ENCODE data around the gene CEP192.
"Not testable (repeated sequence)": the region's sequence is repeated elsewhere in the genome, so short reads cannot be mapped to it uniquely, and the experiment has no call there.

The CEP192 gene, protein sequence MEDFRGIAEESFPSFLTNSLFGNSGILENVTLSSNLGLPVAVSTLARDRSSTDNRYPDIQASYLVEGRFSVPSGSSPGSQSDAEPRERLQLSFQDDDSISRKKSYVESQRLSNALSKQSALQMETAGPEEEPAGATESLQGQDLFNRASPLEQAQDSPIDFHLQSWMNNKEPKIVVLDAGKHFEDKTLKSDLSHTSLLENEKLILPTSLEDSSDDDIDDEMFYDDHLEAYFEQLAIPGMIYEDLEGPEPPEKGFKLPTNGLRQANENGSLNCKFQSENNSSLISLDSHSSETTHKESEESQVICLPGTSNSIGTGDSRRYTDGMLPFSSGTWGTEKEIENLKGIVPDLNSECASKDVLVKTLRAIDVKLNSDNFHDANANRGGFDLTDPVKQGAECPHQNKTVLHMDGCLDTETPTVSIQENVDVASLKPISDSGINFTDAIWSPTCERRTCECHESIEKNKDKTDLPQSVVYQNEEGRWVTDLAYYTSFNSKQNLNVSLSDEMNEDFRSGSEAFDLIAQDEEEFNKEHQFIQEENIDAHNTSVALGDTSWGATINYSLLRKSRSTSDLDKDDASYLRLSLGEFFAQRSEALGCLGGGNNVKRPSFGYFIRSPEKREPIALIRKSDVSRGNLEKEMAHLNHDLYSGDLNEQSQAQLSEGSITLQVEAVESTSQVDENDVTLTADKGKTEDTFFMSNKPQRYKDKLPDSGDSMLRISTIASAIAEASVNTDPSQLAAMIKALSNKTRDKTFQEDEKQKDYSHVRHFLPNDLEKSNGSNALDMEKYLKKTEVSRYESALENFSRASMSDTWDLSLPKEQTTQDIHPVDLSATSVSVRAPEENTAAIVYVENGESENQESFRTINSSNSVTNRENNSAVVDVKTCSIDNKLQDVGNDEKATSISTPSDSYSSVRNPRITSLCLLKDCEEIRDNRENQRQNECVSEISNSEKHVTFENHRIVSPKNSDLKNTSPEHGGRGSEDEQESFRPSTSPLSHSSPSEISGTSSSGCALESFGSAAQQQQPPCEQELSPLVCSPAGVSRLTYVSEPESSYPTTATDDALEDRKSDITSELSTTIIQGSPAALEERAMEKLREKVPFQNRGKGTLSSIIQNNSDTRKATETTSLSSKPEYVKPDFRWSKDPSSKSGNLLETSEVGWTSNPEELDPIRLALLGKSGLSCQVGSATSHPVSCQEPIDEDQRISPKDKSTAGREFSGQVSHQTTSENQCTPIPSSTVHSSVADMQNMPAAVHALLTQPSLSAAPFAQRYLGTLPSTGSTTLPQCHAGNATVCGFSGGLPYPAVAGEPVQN (N-terminal part only)

GRCh38 chr18:12990967-12991820 lies at the start of gene CEP192:
TSS of gene CEP192 (plus strand) at chr18:12991362. CDS start at chr18:12999425, 8,063 bp downstream.
- peak; percentile 98 for DNase-seq (ENCODE audit: low spot score)

- DNase-seq (ENCODE audit: low spot score): no peak
These were observed 47.9 kb upstream of the CEP192 start for GRCh38 chr18:12943215-12943614.

- no peak for DNase-seq (ENCODE audit: low spot score)
These were observed 46.5 kb upstream of the CEP192 start for GRCh38 chr18:12944709-12945108.

DNA sequence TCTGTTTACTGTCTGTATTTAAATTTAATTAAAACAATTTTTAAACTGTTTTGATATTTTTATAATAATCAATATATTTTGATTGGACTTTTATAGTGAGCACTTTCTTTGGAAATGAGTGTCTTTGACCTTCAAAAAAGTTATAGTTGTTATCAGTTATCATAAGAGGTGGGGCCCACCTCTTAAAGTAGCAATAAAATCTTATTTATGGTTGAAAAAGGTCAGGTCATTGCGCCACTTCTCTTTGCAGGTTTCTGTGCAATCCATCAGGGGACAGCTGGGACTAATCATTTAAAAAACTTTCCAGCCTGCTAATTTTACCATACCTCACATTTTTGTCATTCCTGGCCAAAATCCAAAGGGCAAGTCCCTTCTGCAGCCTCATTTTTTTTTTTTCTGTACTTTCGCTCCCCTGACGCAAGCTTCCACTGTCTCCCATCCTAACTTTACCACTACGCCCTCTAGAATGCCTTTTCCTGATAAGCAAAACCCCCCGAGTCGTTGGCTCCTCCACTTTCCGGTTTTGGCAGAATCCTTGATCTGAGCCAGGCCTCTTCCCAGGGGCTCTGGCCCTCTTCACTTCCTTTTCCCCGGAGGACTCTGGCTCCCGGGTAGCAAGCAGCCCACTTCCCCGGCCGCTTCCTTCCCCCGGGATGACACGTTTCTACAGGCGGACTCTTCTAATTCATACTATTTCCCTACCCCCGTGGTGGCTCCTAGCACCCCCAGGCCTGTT lies 44.4 kb upstream of the CEP192 start:
- DNase-seq (ENCODE audit: low spot score): peak; percentile 57

DNA sequence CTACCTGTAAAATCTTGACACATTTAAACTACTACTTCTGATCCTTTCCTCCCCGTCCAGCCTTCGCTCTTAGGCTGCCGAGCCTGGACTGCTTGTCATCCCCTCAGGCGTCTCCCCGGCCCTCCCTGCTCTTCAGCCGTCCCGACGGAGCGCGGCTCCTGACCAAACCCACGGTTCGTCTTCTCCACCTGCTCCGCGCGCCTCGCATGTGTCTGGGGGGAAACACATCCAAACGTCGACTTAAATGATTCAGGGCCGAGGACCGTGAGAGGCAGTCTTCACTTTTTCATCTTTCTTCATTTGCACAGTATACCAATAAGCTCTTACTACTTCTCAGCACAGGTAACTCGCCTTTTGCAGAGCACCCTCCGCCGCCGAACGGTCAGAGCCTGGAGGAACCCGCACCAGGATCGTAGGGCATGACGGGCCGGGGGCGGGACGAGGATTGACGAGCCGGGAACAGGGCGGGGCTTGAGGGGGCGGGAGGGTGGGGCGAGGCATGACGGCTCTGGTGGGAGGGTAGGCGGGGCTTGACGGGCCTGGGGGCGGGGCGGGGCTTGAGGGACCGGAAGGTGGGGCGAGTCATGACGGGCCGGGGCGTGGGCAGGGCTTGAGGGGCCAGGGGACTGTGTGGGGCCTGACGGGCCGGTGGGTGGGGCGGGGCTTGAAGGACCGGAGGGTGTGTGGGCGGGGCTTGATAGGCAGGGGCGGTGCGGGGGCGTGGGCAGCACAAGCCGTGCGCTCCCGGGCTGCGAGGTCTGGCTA lies 43.7 kb upstream of the CEP192 start, which contains the start of gene SEH1L:
Gene SEH1L, plus strand, starts transcription at position 727 of the 765 bp plus-strand sequence. CDS start 111 bp downstream, outside the sequence.
- peak; percentile 98 for DNase-seq (ENCODE audit: low spot score)

DNA sequence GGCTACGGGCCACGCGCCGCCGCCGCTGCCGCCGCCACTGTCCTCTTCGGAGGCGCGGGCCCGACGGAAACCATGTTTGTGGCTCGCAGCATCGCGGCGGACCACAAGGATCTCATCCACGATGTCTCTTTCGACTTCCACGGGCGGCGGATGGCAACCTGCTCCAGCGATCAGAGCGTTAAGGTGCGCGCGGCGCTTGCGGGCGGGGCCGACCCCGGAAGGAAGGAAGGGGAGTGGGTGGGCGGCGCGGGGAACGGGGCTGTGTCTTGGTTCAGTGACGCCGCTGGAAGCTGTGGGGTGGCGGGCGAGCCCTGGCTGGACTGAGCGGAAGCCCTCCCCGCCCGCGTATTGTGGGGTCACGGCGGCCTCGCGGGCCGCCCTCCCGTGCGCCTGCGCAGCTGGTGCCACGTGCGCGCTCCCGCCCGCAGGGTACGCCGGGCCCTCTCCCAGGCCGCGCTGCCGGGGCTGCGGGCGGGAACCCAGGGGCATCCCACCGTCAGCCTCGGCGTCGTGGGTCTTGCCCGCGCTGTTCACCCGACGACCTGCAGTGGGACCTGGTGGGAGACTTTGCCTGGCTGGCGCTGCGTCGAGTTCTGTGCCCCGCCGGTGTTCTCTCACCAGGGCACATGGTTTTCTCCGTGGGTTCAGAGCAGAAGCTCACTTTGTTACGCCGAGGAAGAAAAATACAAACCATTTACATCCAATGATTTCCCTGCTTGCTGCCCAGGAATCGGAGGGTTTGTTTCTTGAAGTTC lies 42.9 kb upstream of the CEP192 start:
- peak; percentile 74 for DNase-seq (ENCODE audit: low spot score)

DNA sequence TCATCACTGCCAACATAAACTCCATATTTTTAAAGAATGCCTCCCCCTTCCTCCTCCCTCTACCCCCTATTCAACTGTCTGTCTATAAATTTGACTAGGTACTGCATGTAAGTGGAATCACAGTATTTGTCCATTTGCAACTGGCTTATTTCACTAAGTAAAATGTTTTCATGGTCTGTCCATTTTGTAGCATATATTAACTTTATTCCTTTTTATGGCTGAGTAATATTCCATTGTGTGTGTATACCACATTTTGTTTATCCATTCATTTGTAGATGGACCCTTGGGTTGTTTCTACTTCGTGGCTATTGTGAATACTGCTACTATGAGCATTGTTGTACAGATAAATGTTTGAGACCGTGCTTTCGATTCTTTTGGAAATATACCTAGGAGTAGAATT lies 32.7 kb upstream of the CEP192 start:
- DNase-seq (ENCODE audit: low spot score): no peak

GRCh38 chr18:12960395-12960794 lies 30.8 kb upstream of the CEP192 start:
- DNase-seq (ENCODE audit: low spot score): no peak

GRCh38 chr18:12960853-12961397 lies 30.2 kb upstream of the CEP192 start:
- DNase-seq (ENCODE audit: low spot score): peak; percentile 43

- DNase-seq (ENCODE audit: low spot score): no peak
These were observed 28.1 kb upstream of the CEP192 start for GRCh38 chr18:12963069-12963468.

DNA sequence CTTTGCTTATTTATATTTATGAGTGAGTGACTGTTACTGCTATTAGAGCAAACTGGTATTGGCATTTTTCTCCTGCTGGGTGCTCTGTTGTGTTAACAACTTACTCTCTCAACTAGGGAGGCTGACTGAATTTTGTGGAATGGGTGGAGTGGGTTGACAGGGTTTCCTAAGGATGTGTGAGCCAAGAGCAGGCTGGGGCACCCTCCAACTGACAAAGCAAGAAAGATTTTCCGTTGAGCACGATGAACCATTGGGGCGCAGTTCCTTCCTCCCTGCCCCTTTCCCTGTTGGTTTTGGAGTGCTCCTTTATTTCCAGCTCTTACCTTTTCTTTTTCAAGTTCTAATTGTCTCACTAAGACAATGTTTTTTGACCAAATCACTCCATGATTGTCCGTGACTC lies 23.0 kb upstream of the CEP192 start:
- DNase-seq (ENCODE audit: low spot score): no peak

- no peak for DNase-seq (ENCODE audit: low spot score)
These were observed 22.5 kb upstream of the CEP192 start for GRCh38 chr18:12968619-12969018.

GRCh38 chr18:12973562-12974213 lies 17.5 kb upstream of the CEP192 start:
- no peak for DNase-seq (ENCODE audit: low spot score)

- DNase-seq (ENCODE audit: low spot score): no peak
These were observed 15.7 kb upstream of the CEP192 start for GRCh38 chr18:12975488-12975887.

GRCh38 chr18:12976305-12976704 lies 14.9 kb upstream of the CEP192 start:
- DNase-seq (ENCODE audit: low spot score): no peak

- DNase-seq (ENCODE audit: low spot score): not testable (repeated sequence)
These were observed 11.1 kb upstream of the CEP192 start for GRCh38 chr18:12980065-12980464.

GRCh38 chr18:12989397-12990122 lies 1.6 kb upstream of the CEP192 start:
- DNase-seq (ENCODE audit: low spot score): no peak

Measured in hematopoietic multipotent progenitor cell treated with erythropoietin and hydrocortisone succinate and interleukin-3 and kit ligand, for 15 days (in vitro differentiated cells).